HepG2 (cell line): ENCODE measurements around the gene KLHL7. TPM values are rescaled to one million over a fixed set of nuclear protein-coding genes. Genes with fewer than 3 reads are reported as not detected.

Source experiments
- HNRNPK ChIP-seq: fragments of 200-400 bp; formaldehyde crosslinking; IDR thresholded peaks from 2 replicates; pipeline ENCODE4 v1.6.1; 2018; ENCODE audit warnings: low read length, low read depth, moderate library complexity, mild to moderate bottlenecking; ENCODE audit not compliant: poor library complexity, severe bottlenecking
- KLF15 ChIP-seq: sonication (generic); formaldehyde crosslinking; IDR thresholded peaks from 2 replicates; pipeline ENCODE4 v1.8.1; 2023; ENCODE audit warnings: borderline replicate concordance, mild to moderate bottlenecking, inconsistent platforms, missing genetic modification reagents, mixed read lengths
- MATR3 ChIP-seq: sonication (generic); formaldehyde crosslinking; IDR thresholded peaks from 2 replicates; pipeline ENCODE4 v1.4.0; 2020; ENCODE audit warnings: missing genetic modification reagents
- MYPOP ChIP-seq: sonication (generic); formaldehyde crosslinking; IDR thresholded peaks from 2 replicates; pipeline ENCODE4 v1.8.1; 2023; ENCODE audit warnings: mild to moderate bottlenecking, moderate library complexity, missing genetic modification reagents
- PHF8 ChIP-seq: sonication (generic); formaldehyde crosslinking; IDR thresholded peaks from 2 replicates; pipeline ENCODE4 v1.5.0; 2020; ENCODE audit warnings: missing genetic modification reagents
- RXRA ChIP-seq: sonication (generic); formaldehyde crosslinking; IDR thresholded peaks from 2 replicates; pipeline ENCODE4 v1.5.1; 2020; ENCODE audit warnings: missing genetic modification reagents
- TBL1XR1 ChIP-seq: fragments of 150-350 bp; IDR thresholded peaks from 2 replicates; pipeline ENCODE4 v1.6.1; 2014; ENCODE audit warnings: borderline replicate concordance, low read length; ENCODE audit not compliant: partially characterized antibody
- ZHX1 ChIP-seq: sonication (generic); formaldehyde crosslinking; IDR thresholded peaks from 2 replicates; pipeline ENCODE4 v1.8.1; 2022; ENCODE audit warnings: low read depth, mild to moderate bottlenecking, missing genetic modification reagents
- ZNF136 ChIP-seq: sonication (generic); formaldehyde crosslinking; IDR thresholded peaks from 2 replicates; pipeline ENCODE4 v1.8.1; 2022; ENCODE audit warnings: low read depth, mild to moderate bottlenecking, moderate library complexity, missing genetic modification reagents
- ZNF333 ChIP-seq: sonication (generic); formaldehyde crosslinking; IDR thresholded peaks from 2 replicates; pipeline ENCODE4 v1.4.0; 2020; ENCODE audit warnings: mild to moderate bottlenecking, missing genetic modification reagents, borderline replicate concordance
- ZNF451 ChIP-seq: sonication (generic); formaldehyde crosslinking; IDR thresholded peaks from 2 replicates; pipeline ENCODE4 v1.5.0; 2020; ENCODE audit warnings: mild to moderate bottlenecking, missing genetic modification reagents
- ZNF563 ChIP-seq: sonication (generic); formaldehyde crosslinking; IDR thresholded peaks from 2 replicates; pipeline ENCODE4 v1.8.0; 2022; ENCODE audit warnings: mild to moderate bottlenecking, moderate library complexity, missing genetic modification reagents
- ZNF704 ChIP-seq: sonication (generic); formaldehyde crosslinking; IDR thresholded peaks from 2 replicates; pipeline ENCODE4 v1.8.1; 2023; ENCODE audit warnings: mild to moderate bottlenecking, inconsistent platforms, moderate library complexity, missing genetic modification reagents, borderline replicate concordance
- polyA plus RNA-seq, 8 experiments: library from polyadenylated mRNA; depleted of rRNA in 3 of 8; stranded (reverse) in 7 of 8; unstranded in 1 of 8; fragments of >200 nt; fragmentation: Illumina TruSeq in 4 of 8; extraction: Trizol in 4 of 8; gene quantifications; 2 replicates each; pipeline versions ENCODE4 v1.2.1 to v1.2.3, GENCODE V29; 2011 to 2016; ENCODE audit warnings: low read depth in 4 of 8, missing spikeins in 1 of 8, mixed read lengths in 1 of 8; ENCODE audit not compliant: insufficient read depth in 1 of 8
- total RNA-seq, 5 experiments: library from RNA; depleted of rRNA; stranded (reverse); fragments of >200 nt; fragmentation: Illumina TruSeq; extraction: Trizol; gene quantifications; 2 replicates each; pipeline ENCODE4 v1.2.3, GENCODE V29; 2016; ENCODE audit warnings: low read depth in 1 of 5
- TF ChIP-seq, protein P1 (sequence below): sonication (generic); formaldehyde crosslinking; IDR thresholded peaks from 2 replicates; pipeline ENCODE4 v1.9.0; 2021; ENCODE audit warnings: mild to moderate bottlenecking, missing genetic modification reagents
- TF ChIP-seq, protein P2 (sequence below): sonication (generic); formaldehyde crosslinking; IDR thresholded peaks from 2 replicates; pipeline ENCODE4 v1.8.1; 2023; ENCODE audit warnings: mild to moderate bottlenecking, missing genetic modification reagents

KLHL7 gene
- total and polyA plus RNA-seq, 2 of the 13 experiments (the other 11 are each of a cell fraction or from before 2014, with no cell fraction given): 16.2 to 34.4 TPM

- peak; percentile 82 for TF ChIP-seq MYPOP (CRISPR knock-in tag)
- peak; percentile 37; the same call in 1 of the 2 replicates for TF ChIP-seq RXRA (CRISPR knock-in tag)
- 0 out of 2 replicates have a peak, but pooled peaks have one; percentile 37 for TF ChIP-seq ZNF136
- peak; percentile 96 for TF ChIP-seq PHF8
- no peak for TF ChIP-seq KLF15
- TF ChIP-seq, protein P1, sequence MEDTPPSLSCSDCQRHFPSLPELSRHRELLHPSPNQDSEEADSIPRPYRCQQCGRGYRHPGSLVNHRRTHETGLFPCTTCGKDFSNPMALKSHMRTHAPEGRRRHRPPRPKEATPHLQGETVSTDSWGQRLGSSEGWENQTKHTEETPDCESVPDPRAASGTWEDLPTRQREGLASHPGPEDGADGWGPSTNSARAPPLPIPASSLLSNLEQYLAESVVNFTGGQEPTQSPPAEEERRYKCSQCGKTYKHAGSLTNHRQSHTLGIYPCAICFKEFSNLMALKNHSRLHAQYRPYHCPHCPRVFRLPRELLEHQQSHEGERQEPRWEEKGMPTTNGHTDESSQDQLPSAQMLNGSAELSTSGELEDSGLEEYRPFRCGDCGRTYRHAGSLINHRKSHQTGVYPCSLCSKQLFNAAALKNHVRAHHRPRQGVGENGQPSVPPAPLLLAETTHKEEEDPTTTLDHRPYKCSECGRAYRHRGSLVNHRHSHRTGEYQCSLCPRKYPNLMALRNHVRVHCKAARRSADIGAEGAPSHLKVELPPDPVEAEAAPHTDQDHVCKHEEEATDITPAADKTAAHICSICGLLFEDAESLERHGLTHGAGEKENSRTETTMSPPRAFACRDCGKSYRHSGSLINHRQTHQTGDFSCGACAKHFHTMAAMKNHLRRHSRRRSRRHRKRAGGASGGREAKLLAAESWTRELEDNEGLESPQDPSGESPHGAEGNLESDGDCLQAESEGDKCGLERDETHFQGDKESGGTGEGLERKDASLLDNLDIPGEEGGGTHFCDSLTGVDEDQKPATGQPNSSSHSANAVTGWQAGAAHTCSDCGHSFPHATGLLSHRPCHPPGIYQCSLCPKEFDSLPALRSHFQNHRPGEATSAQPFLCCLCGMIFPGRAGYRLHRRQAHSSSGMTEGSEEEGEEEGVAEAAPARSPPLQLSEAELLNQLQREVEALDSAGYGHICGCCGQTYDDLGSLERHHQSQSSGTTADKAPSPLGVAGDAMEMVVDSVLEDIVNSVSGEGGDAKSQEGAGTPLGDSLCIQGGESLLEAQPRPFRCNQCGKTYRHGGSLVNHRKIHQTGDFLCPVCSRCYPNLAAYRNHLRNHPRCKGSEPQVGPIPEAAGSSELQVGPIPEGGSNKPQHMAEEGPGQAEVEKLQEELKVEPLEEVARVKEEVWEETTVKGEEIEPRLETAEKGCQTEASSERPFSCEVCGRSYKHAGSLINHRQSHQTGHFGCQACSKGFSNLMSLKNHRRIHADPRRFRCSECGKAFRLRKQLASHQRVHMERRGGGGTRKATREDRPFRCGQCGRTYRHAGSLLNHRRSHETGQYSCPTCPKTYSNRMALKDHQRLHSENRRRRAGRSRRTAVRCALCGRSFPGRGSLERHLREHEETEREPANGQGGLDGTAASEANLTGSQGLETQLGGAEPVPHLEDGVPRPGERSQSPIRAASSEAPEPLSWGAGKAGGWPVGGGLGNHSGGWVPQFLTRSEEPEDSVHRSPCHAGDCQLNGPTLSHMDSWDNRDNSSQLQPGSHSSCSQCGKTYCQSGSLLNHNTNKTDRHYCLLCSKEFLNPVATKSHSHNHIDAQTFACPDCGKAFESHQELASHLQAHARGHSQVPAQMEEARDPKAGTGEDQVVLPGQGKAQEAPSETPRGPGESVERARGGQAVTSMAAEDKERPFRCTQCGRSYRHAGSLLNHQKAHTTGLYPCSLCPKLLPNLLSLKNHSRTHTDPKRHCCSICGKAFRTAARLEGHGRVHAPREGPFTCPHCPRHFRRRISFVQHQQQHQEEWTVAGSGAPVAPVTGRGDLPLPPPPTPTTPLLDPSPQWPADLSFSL (CRISPR knock-in tag): no peak
- peak; percentile 80 for TF ChIP-seq ZNF451 (CRISPR knock-in tag)
- no peak for TF ChIP-seq ZNF333 (CRISPR knock-in tag)
- TF ChIP-seq, protein P2, sequence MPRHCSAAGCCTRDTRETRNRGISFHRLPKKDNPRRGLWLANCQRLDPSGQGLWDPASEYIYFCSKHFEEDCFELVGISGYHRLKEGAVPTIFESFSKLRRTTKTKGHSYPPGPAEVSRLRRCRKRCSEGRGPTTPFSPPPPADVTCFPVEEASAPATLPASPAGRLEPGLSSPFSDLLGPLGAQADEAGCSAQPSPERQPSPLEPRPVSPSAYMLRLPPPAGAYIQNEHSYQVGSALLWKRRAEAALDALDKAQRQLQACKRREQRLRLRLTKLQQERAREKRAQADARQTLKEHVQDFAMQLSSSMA (CRISPR knock-in tag): peak; percentile 85; the same call in 1 of the 2 replicates
- no peak for TF ChIP-seq MATR3 (CRISPR knock-in tag)
- peak; percentile 76; the same call in 1 of the 2 replicates for TF ChIP-seq ZHX1 (CRISPR knock-in tag)
- peak; percentile 14 for TF ChIP-seq HNRNPK
- TF ChIP-seq TBL1XR1: peak; percentile 27
- peak; percentile 70; the same call in 1 of the 2 replicates for TF ChIP-seq ZNF704 (CRISPR knock-in tag)
- peak; percentile 55 for TF ChIP-seq ZNF563 (CRISPR knock-in tag)
These were observed at the start of gene KLHL7 (continued) for GRCh38 chr7:23105644-23106056.
